H9 (cell line): ENCODE measurements around the gene EGFL8. TPM values are rescaled to one million over a fixed set of nuclear protein-coding genes. Genes with fewer than 3 reads are reported as not detected.
A peak's percentile ranks its signal among the peaks of the same experiment; 100 is the strongest.

Source experiments
- DNase-seq: peaks from one replicate; pipeline ENCODE4 v3.0.0-alpha.2; 2017
- H2AFZ ChIP-seq: one replicate; pipeline ENCODE4 v1.6.1; 2013; ENCODE audit warnings: mild to moderate bottlenecking, low read length, control low read depth, moderate library complexity
- H2AK5ac ChIP-seq: 2 replicates; pipeline ENCODE4 v1.6.1; 2013; ENCODE audit warnings: low read length, control low read depth, mixed read lengths; ENCODE audit not compliant: insufficient read length
- H2BK120ac ChIP-seq: one replicate; pipeline ENCODE4 v1.6.1; 2013; ENCODE audit warnings: low read depth, mild to moderate bottlenecking, low read length, control low read depth, inconsistent platforms; ENCODE audit not compliant: poor library complexity, severe bottlenecking
- H2BK12ac ChIP-seq: 2 replicates; pipeline ENCODE4 v1.6.1; 2013; ENCODE audit warnings: low read length, control low read depth, mixed read lengths, low read depth; ENCODE audit not compliant: insufficient read length
- H2BK15ac ChIP-seq: 2 replicates; pipeline ENCODE4 v1.6.1; 2013; ENCODE audit warnings: low read depth, low read length, control low read depth
- H2BK20ac ChIP-seq: one replicate; pipeline ENCODE4 v1.6.1; 2013; ENCODE audit warnings: low read depth, mild to moderate bottlenecking, low read length, control low read depth, inconsistent platforms; ENCODE audit not compliant: poor library complexity, severe bottlenecking
- H2BK5ac ChIP-seq: 2 replicates; pipeline ENCODE4 v1.6.1; 2013; ENCODE audit warnings: low read length, control low read depth, mixed read lengths; ENCODE audit not compliant: insufficient read length
- H3K14ac ChIP-seq: 2 replicates; pipeline ENCODE4 v1.6.1; 2013; ENCODE audit warnings: low read length, control low read depth; ENCODE audit not compliant: insufficient read depth
- H3K18ac ChIP-seq: 2 replicates; pipeline ENCODE4 v1.6.1; 2013; ENCODE audit warnings: low read depth, mild to moderate bottlenecking, mixed read lengths, low read length, control low read depth; ENCODE audit not compliant: insufficient read length
- H3K23ac ChIP-seq: 2 replicates; pipeline ENCODE4 v1.6.1; 2013; ENCODE audit warnings: low read length, control low read depth, mixed read lengths, low read depth; ENCODE audit not compliant: insufficient read length
- H3K23me2 ChIP-seq: 2 replicates; pipeline ENCODE4 v1.6.1; 2013; ENCODE audit warnings: low read depth, mild to moderate bottlenecking, mixed read lengths, low read length, control low read depth; ENCODE audit not compliant: insufficient read length, poor library complexity, severe bottlenecking
- H3K27ac ChIP-seq: 2 replicates; pipeline ENCODE4 v1.5.1; 2013; ENCODE audit warnings: low read length, control low read depth, mixed read lengths, low read depth; ENCODE audit not compliant: insufficient read length
- H3K27me3 ChIP-seq: 2 replicates; pipeline ENCODE4 v1.6.1; 2013; ENCODE audit warnings: low read length, control low read depth, inconsistent platforms; ENCODE audit not compliant: insufficient read depth
- H3K4ac ChIP-seq: 2 replicates; pipeline ENCODE4 v1.6.1; 2013; ENCODE audit warnings: low read depth, mild to moderate bottlenecking, control low read depth, inconsistent platforms, low read length, moderate library complexity
- H3K4me1 ChIP-seq: 2 replicates; pipeline ENCODE4 v1.6.1; 2013; ENCODE audit warnings: low read length, control low read depth, inconsistent platforms; ENCODE audit not compliant: insufficient read depth
- H3K4me2 ChIP-seq: 2 replicates; pipeline ENCODE4 v1.6.1; 2013; ENCODE audit warnings: low read length, control low read depth, mixed read lengths; ENCODE audit not compliant: insufficient read length, insufficient read depth
- H3K56ac ChIP-seq: 2 replicates; pipeline ENCODE4 v1.6.1; 2013; ENCODE audit warnings: low read depth, mild to moderate bottlenecking, mixed read lengths, low read length, control low read depth; ENCODE audit not compliant: insufficient read length
- H3K79me1 ChIP-seq: 2 replicates; pipeline ENCODE4 v1.6.1; 2013; ENCODE audit warnings: low read depth, mild to moderate bottlenecking, moderate library complexity, low read length, control low read depth, inconsistent platforms; ENCODE audit not compliant: insufficient read depth, poor library complexity, severe bottlenecking
- H3K79me2 ChIP-seq: 2 replicates; pipeline ENCODE4 v1.6.1; 2013; ENCODE audit warnings: low read length, control low read depth, inconsistent platforms; ENCODE audit not compliant: insufficient read depth
- H3K9ac ChIP-seq: 2 replicates; pipeline ENCODE4 v1.6.1; 2013; ENCODE audit warnings: low read length, control low read depth, mixed read lengths; ENCODE audit not compliant: insufficient read length; ENCODE audit errors: extremely low read depth
- H3K9me3 ChIP-seq: one replicate; pipeline ENCODE4 v1.6.1; 2013; ENCODE audit warnings: low read depth, low read length, inconsistent platforms; ENCODE audit not compliant: control insufficient read depth
- H3T11ph ChIP-seq: one replicate; pipeline ENCODE4 v1.6.1; 2013; ENCODE audit warnings: mild to moderate bottlenecking, low read length, control low read depth, inconsistent platforms
- H4K20me1 ChIP-seq: one replicate; pipeline ENCODE4 v1.6.1; 2013; ENCODE audit not compliant: control insufficient read depth, insufficient read length, insufficient read depth
- H4K5ac ChIP-seq: 2 replicates; pipeline ENCODE4 v1.6.1; 2013; ENCODE audit warnings: low read depth, mild to moderate bottlenecking, mixed read lengths, low read length, control low read depth; ENCODE audit not compliant: insufficient read length
- H4K8ac ChIP-seq: replicated peaks from 2 replicates; pipeline ENCODE4 v1.6.1; 2013; ENCODE audit warnings: low read length, control low read depth, mixed read lengths, low read depth; ENCODE audit not compliant: insufficient read length
- H4K91ac ChIP-seq: 2 replicates; pipeline ENCODE4 v1.6.1; 2013; ENCODE audit warnings: low read depth, mild to moderate bottlenecking, moderate library complexity, mixed read lengths, low read length, control low read depth; ENCODE audit not compliant: insufficient read length
- H3K27ac Mint-ChIP-seq, 3 experiments: 2 replicates in 2 of 3; 3 replicates in 1 of 3; pipeline ENCODE4 v1.8.0; 2020 to 2021; ENCODE audit warnings: mixed read lengths in 3 of 3, mild to moderate bottlenecking in 1 of 3, moderate library complexity in 1 of 3
- H3K27me3 Mint-ChIP-seq: 2 replicates; pipeline ENCODE4 v1.8.0; 2021; ENCODE audit warnings: low read depth, mild to moderate bottlenecking, moderate library complexity, mixed read lengths
- H3K36me3 Mint-ChIP-seq, 3 experiments: 2 replicates in 2 of 3; 3 replicates in 1 of 3; pipeline ENCODE4 v1.8.0; 2020 to 2021; ENCODE audit warnings: low read depth in 3 of 3, mixed read lengths in 3 of 3; ENCODE audit not compliant: insufficient read depth in 1 of 3
- H3K4me1 Mint-ChIP-seq, 2 experiments: 2 replicates each; pipeline ENCODE4 v1.8.0; 2020; ENCODE audit warnings: mixed read lengths in 2 of 2
- H3K4me3 Mint-ChIP-seq, 2 experiments: 2 replicates in 1 of 2; 3 replicates in 1 of 2; pipeline ENCODE4 v1.8.0; 2020 to 2021; ENCODE audit warnings: mild to moderate bottlenecking in 2 of 2, mixed read lengths in 2 of 2, moderate library complexity in 1 of 2
- H3K9me3 Mint-ChIP-seq, 2 experiments: 2 replicates in 1 of 2; 3 replicates in 1 of 2; pipeline ENCODE4 v1.8.0; 2020; ENCODE audit warnings: mild to moderate bottlenecking in 2 of 2, mixed read lengths in 2 of 2, moderate library complexity in 1 of 2
- WGBS: extraction: QIAGEN DNeasy Blood & Tissue Kit; methylation state at CpG from one replicate; pipeline ENCODE4 v1.1.7; 2013; ENCODE audit warnings: missing lambda C conversion rate, low lambda C conversion rate, mixed read lengths; ENCODE audit not compliant: insufficient read length; ENCODE audit errors: extremely low coverage; 5-methylcytosine and 5-hydroxymethylcytosine counted together
- total RNA-seq: library from RNA; stranded (reverse); gene quantifications from 2 replicates; pipeline ENCODE4 v1.2.1, GENCODE V29; 2021
- TF ChIP-seq, protein P1 (sequence below): fragments of 200-600 bp; sonication (generic); conservative IDR thresholded peaks from 3 replicates; pipeline ENCODE4 v1.8.0; 2021; ENCODE audit warnings: antibody characterized with exemption, mild to moderate bottlenecking

Gene EGFL8
- total RNA-seq, 1 experiment from 2014 or later = 27.2 TPM

DNA sequence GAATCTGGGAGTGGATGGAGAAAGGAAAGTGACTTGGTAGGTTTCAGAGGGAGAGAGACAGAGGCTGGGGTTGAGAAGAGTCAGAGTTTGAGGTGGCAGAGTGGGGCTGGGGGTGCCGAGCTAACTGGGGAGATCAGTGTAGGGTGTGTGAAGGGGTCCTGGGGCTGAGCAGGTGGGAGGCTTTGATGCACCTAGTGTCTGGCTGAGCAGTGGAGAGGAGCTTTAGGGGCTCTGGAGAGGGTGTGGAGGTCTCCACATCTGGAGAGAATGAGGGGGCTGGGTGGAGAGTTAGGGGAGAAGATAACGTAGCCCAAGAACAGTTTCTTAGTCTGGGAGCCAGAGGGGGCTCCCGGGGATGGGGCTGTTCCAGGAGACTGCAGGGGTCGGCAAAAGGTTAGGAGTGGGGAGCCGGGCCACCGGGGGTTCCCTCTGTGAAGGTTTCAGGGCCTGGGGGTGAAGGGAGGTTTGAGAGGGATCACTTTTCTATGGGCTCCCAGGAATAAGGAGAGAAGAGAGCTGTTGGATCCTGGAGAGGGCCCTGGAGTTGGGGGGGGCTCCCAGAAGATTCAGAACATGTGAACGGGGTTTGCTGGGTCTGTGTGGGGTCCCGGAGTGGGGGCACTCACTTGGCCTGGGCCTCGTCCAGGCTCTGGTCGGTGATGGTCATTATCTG is 24.8 kb downstream of the EGFL8 start:
- no CpG with 5 or more reads among the region's 10 CpGs for WGBS
- H2BK5ac ChIP-seq = no peak overlapping the region
- no peak overlapping the region for H2AFZ ChIP-seq
- H4K20me1 ChIP-seq = no peaks in the 10 kb centered on the region
- H3K4ac ChIP-seq = no peak overlapping the region
- H3K9me3 ChIP-seq = no peaks in the 10 kb centered on the region
- TF ChIP-seq, protein P1, sequence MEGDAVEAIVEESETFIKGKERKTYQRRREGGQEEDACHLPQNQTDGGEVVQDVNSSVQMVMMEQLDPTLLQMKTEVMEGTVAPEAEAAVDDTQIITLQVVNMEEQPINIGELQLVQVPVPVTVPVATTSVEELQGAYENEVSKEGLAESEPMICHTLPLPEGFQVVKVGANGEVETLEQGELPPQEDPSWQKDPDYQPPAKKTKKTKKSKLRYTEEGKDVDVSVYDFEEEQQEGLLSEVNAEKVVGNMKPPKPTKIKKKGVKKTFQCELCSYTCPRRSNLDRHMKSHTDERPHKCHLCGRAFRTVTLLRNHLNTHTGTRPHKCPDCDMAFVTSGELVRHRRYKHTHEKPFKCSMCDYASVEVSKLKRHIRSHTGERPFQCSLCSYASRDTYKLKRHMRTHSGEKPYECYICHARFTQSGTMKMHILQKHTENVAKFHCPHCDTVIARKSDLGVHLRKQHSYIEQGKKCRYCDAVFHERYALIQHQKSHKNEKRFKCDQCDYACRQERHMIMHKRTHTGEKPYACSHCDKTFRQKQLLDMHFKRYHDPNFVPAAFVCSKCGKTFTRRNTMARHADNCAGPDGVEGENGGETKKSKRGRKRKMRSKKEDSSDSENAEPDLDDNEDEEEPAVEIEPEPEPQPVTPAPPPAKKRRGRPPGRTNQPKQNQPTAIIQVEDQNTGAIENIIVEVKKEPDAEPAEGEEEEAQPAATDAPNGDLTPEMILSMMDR = no peak
- H3K23ac ChIP-seq = no peak overlapping the region
- peaks cover 46 to 58% of the 10 kb centered on the region in 2 experiments for H3K4me1 Mint-ChIP-seq
- no peaks in the 10 kb centered on the region for H3K79me2 ChIP-seq
- no peak overlapping the region for H4K91ac ChIP-seq
- H3K27me3 Mint-ChIP-seq = no peaks in the 10 kb centered on the region
- H2BK15ac ChIP-seq = no peak overlapping the region
- H3K9ac ChIP-seq = peak overlapping the region; percentile 56
- no peak overlapping the region for H4K8ac ChIP-seq
- H2BK20ac ChIP-seq = no peak overlapping the region
- H3K27ac ChIP-seq = no peak overlapping the region
- H3K4me2 ChIP-seq = peak overlapping the region; percentile 72
- H3K23me2 ChIP-seq = peaks cover 7% of the 10 kb centered on the region
- peak overlapping the region; percentile 76 to 90 for H3K4me3 Mint-ChIP-seq
- no peaks in the 10 kb centered on the region for H3K79me1 ChIP-seq
- no peaks in the 10 kb centered on the region; a peak in 1 of 5 replicates for H3K9me3 Mint-ChIP-seq
- no peak overlapping the region for H2BK120ac ChIP-seq
- H3K27me3 ChIP-seq = no peaks in the 10 kb centered on the region
- peaks cover 7% of the 10 kb centered on the region for H3K4me1 ChIP-seq
- no peak overlapping the region; the same call in 1 of the 2 replicates for H3K14ac ChIP-seq
- H3K27ac Mint-ChIP-seq = peak overlapping the region; percentile 94 to 98 (median 97)
- peaks cover 12 to 36% (median 34%) of the 10 kb centered on the region in 3 experiments; a peak in 6 of 7 replicates for H3K36me3 Mint-ChIP-seq
- H3K56ac ChIP-seq = no peak overlapping the region
- H2AK5ac ChIP-seq = no peak overlapping the region
- no peak overlapping the region for H3T11ph ChIP-seq
- peak; percentile 24 for DNase-seq
- no peak overlapping the region for H3K18ac ChIP-seq
- H2BK12ac ChIP-seq = no peak overlapping the region
- no peak overlapping the region for H4K5ac ChIP-seq
